NCI-H1930 (cell line): ENCODE results near the gene PLCB1.

ENCODE experiments used
- DNase-seq, 2 experiments: peaks; one replicate each; lab custom pipeline; 2025; lab: John Stamatoyannopoulos, UW

PLCB1 gene

GRCh38 chr20:8720089-8720488, 588.0 kb downstream of the PLCB1 start:
- no peak for DNase-seq

- peak; percentile 8 to 54 for DNase-seq
Measured at GRCh38 chr20:8721098-8721497, 589.0 kb downstream of the PLCB1 start.

- DNase-seq = peak; percentile 53 to 57
Measured at GRCh38 chr20:8722277-8722928, 590.3 kb downstream of the PLCB1 start.

- DNase-seq = no peak
Measured at GRCh38 chr20:8723296-8723695, 591.2 kb downstream of the PLCB1 start.

DNA sequence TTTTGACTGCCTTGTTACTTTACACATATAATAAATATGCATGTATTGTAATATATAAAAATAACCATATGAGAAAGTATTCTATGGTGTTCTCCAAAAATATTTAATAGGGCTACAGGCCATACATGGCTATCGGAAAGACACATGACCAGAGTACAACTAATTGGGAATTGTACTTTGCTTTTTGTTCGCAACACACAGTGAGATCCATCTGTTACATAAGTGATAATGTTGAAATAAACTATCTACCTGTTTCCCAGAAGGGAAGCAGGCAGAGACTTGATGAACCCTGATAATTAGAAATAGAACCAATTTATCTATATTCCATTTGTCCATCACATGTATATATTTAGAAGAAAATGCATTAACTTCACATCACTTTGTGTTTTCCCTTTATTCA, 592.8 kb downstream of the PLCB1 start:
- no peak for DNase-seq

- no peak for DNase-seq
Measured at GRCh38 chr20:8726460-8726859, 594.4 kb downstream of the PLCB1 start.

DNA sequence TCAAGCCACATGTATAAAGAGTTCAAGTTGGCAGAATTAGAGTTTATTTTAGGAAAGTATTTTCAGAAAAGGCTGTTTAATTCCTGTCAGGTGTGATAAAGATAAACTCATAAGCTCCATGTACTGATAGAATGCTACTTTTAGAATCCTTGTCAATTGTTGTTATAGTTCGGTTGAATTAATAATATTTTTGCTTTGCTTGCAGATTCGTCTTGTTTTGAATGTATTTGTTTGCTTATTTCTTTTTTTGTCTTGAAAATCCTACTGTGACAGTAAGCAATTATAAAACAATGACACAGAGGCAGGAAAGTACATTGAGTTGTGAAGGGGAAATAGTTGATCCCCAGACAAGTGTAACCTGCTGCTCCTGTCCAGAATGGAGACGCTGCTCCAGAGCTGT, 602.9 kb downstream of the PLCB1 start:
- no peak for DNase-seq

DNA sequence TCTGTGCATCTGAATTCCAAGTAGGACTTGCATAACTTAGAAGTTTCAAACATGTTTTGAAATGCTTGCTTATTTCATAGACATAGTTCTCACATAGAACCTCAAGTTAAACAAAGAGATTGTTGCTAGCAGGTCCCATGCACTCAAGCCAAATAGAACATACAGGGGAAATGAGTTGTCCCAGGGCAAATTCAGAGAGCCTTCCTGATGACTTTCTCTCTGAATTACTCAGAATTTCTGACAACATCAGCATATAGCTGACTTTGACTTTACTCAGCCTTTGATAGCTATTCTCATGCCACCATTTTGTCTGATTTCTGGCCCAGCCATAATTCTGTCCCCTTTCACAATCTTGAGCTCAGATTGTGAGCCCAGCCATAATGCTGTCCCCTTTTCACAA, 603.6 kb downstream of the PLCB1 start:
- DNase-seq = no peak

GRCh38 chr20:8740265-8740664, 608.2 kb downstream of the PLCB1 start:
- DNase-seq = no peak

- no peak for DNase-seq
Measured at GRCh38 chr20:8744228-8744844, 612.3 kb downstream of the PLCB1 start.

GRCh38 chr20:8749101-8749500, 617.0 kb downstream of the PLCB1 start:
- no peak for DNase-seq

DNA sequence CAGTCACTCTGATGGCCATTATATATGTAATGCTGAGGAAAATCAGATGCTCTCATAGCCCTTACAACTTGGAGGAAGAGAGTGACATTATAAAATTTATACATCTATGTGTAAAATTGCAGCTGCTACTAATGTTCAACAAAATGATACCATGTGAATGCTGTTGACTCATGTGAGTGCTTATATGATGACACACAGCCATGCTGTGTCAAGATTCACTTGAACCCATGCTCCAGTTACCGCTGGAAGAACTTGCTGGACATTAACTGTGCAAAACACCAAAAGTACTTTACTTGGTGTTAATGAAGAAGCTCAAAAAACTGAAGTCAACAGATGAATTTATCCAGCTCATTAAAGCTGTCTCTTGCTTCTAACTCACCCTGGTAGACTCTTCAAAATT, 617.9 kb downstream of the PLCB1 start:
- DNase-seq = no peak

- peak; percentile 49 to 63 for DNase-seq
Measured at GRCh38 chr20:8755340-8756118, 623.5 kb downstream of the PLCB1 start.

DNA sequence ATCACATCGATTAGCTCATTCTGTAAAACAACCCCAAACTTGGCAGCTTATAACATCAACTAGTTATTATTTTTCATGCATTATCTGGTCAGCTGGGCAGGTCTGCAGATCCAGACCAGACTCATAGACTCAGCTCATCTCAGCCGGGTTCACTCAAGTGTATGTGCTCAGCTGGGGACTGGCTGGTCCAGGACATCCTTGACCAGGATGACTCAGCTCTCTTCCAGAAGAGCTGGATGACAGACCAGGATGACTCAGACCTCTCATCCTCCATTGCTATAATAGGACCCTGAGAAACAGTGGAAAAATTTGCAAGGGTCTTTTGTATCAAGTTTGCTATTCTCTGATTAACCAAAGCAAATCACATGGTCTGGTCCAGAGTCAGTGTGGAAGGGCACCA, 624.3 kb downstream of the PLCB1 start:
- no peak for DNase-seq

DNA sequence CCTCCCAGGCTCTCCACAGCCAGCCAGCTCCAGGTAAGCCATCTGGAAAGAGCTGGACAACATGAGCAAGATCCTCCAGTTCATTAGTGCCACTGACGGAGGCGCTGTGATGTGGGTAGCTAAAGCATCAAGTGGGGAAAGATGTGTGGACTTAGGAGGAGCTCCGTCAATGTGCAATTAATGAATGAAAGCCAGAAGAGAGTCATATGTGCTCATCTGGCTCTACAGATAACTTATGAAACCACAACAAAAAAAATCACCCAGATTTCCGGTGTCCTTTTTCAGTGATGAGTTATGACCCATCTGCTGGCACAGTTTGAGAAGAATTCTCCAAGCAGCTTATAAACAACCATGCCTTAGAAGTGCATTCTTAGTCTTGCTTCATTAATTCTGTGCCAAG, 625.1 kb downstream of the PLCB1 start:
- no peak for DNase-seq

- no peak for DNase-seq
Measured at GRCh38 chr20:8764344-8764962, 632.4 kb downstream of the PLCB1 start.

GRCh38 chr20:8766868-8767390, 634.9 kb downstream of the PLCB1 start:
- no peak for DNase-seq

DNA sequence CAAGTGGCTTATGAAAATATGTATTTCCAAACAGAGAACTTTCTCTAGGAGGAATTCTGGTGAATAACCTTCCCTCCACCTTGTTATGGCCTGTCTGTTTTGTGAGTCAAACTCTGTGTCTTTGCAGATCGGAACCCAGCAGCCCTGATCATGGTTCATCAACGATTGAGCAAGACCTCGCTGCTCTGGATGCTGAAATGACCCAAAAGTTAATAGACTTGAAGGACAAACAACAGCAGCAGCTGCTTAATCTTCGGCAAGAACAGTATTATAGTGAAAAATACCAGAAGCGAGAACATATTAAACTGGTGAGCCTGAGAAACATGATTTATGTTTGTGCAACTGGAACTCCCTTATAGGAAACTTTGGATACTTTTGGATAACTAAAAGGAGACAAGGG, 642.3 kb downstream of the PLCB1 start:
- DNase-seq = no peak

- DNase-seq = no peak
Measured at GRCh38 chr20:8777911-8778310, 645.8 kb downstream of the PLCB1 start.

DNA sequence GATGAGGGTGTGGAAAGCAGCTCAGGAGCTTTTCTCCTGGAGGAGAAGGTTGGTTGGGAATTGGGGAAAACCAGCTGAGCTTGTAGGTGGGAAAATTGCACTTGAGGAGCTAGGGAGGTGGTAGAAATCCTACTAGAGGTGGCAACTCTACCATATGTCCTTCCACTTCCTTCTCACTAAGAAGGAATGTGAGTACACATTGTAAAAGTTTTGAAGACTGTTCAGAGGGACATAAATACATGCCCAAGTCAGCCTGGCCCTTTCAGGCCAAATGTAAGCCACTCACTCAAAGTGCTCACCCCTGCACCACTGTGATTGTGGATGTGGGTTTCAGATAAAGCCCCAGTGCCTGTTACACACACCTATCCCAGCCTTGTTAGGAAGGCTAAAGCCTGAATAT, 646.3 kb downstream of the PLCB1 start:
- DNase-seq = no peak

GRCh38 chr20:8780915-8781314, 648.8 kb downstream of the PLCB1 start:
- DNase-seq = no peak

DNA sequence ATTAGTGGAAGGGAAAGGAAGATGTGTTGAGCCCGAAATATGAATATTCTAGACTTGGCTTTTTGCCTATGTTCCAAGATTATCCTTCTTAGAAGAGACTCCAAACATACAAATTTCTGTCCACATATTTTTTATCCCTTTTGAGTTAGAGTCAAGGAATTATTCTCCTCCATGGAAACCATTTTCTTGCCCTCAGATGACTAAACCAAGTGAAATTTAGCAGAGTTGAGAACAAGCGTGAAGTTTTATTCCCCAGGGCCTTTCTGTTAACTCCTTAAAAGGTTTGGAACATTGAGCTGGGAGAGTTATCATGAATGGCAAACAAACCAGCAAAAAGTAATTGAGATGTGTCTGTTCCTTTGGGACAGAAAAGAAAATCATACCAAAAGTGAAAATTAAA, 650.7 kb downstream of the PLCB1 start:
- DNase-seq = no peak

GRCh38 chr20:8783734-8784133, 651.7 kb downstream of the PLCB1 start:
- no peak for DNase-seq
